ENCODE data around the gene RFX2. TPM values are rescaled to one million over a fixed set of nuclear protein-coding genes. Genes with fewer than 3 reads are reported as not detected.

The RFX2 gene
- total and polyA plus RNA-seq, 9 of the 15 experiments (the other 6 are each of a cell fraction or from before 2014, with no cell fraction given): 3.6 to 18.7 (median 8.7) TPM

DNA sequence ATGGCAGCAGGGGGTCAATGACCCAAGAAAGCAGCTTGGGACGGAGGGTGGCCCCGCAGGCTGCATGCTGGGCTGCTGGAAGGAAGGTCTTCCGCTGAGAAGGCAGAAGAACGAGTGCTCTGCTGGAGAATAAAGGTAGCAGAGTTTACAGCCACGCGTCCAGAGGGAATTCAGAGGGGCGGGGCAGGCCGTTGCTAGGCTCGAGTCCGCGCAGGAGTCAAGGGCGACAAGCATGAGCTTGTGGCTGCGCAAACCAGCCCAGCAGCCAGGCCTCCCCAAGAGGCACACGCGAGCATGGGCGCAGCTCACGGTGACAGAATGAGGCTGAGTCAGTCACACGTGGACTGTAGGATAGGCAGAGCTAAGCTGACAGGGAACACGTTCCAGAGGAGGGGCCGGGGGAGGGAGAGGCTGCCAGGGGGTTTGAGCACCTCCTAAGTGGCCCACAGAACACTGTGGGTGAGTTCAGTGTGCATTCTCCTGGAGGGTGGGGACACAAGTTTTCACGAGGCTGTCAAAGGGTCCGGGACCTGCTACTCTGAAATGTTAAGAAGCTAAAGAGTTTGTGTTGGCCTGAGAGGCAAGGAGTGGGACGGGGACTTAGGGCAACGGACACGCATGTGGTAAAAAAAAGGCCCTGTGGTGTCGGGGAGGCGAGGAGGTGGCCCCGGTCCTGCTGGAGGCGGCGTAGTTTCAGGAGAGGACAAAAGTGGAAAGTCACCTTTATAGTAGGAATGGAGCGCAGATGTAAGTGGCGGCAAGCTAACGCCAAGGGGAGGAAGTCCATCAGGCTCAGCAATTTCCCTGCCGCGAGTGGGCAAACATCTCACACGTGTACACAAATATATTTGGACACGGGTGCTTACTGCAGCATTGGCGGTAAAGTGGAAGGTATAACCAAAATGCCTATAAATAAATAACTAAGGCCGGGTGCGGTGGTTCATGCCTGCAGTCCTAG, 17.7 kb downstream of the RFX2 start (continued):
- peak; percentile 65 for TF ChIP-seq MEIS2 (IDR thresholded peaks at IDR 0.05; ENCODE audit: partially characterized antibody)
- TF ChIP-seq, protein P1, sequence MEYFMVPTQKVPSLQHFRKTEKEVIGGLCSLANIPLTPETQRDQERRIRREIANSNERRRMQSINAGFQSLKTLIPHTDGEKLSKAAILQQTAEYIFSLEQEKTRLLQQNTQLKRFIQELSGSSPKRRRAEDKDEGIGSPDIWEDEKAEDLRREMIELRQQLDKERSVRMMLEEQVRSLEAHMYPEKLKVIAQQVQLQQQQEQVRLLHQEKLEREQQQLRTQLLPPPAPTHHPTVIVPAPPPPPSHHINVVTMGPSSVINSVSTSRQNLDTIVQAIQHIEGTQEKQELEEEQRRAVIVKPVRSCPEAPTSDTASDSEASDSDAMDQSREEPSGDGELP (CRISPR knock-in tag; IDR thresholded peaks at IDR 0.05; ENCODE audit: borderline replicate concordance): peak; percentile 79; the same call in 1 of the 2 replicates
- TF ChIP-seq, protein P2, sequence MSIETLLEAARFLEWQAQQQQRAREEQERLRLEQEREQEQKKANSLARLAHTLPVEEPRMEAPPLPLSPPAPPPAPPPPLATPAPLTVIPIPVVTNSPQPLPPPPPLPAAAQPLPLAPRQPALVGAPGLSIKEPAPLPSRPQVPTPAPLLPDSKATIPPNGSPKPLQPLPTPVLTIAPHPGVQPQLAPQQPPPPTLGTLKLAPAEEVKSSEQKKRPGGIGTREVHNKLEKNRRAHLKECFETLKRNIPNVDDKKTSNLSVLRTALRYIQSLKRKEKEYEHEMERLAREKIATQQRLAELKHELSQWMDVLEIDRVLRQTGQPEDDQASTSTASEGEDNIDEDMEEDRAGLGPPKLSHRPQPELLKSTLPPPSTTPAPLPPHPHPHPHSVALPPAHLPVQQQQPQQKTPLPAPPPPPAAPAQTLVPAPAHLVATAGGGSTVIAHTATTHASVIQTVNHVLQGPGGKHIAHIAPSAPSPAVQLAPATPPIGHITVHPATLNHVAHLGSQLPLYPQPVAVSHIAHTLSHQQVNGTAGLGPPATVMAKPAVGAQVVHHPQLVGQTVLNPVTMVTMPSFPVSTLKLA (conservative IDR thresholded peaks at IDR 0.05): peak; percentile 96 to 98
- TF ChIP-seq CTBP1 (IDR thresholded peaks at IDR 0.05; ENCODE audit: borderline replicate concordance): peak; percentile 57; the same call in 1 of the 2 replicates
- TF ChIP-seq, protein P3, sequence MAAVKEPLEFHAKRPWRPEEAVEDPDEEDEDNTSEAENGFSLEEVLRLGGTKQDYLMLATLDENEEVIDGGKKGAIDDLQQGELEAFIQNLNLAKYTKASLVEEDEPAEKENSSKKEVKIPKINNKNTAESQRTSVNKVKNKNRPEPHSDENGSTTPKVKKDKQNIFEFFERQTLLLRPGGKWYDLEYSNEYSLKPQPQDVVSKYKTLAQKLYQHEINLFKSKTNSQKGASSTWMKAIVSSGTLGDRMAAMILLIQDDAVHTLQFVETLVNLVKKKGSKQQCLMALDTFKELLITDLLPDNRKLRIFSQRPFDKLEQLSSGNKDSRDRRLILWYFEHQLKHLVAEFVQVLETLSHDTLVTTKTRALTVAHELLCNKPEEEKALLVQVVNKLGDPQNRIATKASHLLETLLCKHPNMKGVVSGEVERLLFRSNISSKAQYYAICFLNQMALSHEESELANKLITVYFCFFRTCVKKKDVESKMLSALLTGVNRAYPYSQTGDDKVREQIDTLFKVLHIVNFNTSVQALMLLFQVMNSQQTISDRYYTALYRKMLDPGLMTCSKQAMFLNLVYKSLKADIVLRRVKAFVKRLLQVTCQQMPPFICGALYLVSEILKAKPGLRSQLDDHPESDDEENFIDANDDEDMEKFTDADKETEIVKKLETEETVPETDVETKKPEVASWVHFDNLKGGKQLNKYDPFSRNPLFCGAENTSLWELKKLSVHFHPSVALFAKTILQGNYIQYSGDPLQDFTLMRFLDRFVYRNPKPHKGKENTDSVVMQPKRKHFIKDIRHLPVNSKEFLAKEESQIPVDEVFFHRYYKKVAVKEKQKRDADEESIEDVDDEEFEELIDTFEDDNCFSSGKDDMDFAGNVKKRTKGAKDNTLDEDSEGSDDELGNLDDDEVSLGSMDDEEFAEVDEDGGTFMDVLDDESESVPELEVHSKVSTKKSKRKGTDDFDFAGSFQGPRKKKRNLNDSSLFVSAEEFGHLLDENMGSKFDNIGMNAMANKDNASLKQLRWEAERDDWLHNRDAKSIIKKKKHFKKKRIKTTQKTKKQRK (IDR thresholded peaks at IDR 0.05; ENCODE audit: borderline replicate concordance, low read depth, low read length): no peak
- TF ChIP-seq TEAD2 (tag; IDR thresholded peaks at IDR 0.05): peak; percentile 25; the same call in 1 of the 2 replicates
- TF ChIP-seq ZBTB7A (IDR thresholded peaks at IDR 0.05; ENCODE audit: borderline replicate concordance, control insufficient read depth, low read depth, low read length): peak; percentile 58; the same call in 1 of the 2 replicates
- TF ChIP-seq ARID2 (IDR thresholded peaks at IDR 0.05): no peak
- TF ChIP-seq, protein P4, sequence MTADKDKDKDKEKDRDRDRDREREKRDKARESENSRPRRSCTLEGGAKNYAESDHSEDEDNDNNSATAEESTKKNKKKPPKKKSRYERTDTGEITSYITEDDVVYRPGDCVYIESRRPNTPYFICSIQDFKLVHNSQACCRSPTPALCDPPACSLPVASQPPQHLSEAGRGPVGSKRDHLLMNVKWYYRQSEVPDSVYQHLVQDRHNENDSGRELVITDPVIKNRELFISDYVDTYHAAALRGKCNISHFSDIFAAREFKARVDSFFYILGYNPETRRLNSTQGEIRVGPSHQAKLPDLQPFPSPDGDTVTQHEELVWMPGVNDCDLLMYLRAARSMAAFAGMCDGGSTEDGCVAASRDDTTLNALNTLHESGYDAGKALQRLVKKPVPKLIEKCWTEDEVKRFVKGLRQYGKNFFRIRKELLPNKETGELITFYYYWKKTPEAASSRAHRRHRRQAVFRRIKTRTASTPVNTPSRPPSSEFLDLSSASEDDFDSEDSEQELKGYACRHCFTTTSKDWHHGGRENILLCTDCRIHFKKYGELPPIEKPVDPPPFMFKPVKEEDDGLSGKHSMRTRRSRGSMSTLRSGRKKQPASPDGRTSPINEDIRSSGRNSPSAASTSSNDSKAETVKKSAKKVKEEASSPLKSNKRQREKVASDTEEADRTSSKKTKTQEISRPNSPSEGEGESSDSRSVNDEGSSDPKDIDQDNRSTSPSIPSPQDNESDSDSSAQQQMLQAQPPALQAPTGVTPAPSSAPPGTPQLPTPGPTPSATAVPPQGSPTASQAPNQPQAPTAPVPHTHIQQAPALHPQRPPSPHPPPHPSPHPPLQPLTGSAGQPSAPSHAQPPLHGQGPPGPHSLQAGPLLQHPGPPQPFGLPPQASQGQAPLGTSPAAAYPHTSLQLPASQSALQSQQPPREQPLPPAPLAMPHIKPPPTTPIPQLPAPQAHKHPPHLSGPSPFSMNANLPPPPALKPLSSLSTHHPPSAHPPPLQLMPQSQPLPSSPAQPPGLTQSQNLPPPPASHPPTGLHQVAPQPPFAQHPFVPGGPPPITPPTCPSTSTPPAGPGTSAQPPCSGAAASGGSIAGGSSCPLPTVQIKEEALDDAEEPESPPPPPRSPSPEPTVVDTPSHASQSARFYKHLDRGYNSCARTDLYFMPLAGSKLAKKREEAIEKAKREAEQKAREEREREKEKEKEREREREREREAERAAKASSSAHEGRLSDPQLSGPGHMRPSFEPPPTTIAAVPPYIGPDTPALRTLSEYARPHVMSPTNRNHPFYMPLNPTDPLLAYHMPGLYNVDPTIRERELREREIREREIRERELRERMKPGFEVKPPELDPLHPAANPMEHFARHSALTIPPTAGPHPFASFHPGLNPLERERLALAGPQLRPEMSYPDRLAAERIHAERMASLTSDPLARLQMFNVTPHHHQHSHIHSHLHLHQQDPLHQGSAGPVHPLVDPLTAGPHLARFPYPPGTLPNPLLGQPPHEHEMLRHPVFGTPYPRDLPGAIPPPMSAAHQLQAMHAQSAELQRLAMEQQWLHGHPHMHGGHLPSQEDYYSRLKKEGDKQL (CRISPR knock-in tag; IDR thresholded peaks at IDR 0.05; ENCODE audit: borderline replicate concordance): 0 out of 2 replicates have a peak, but pooled peaks have one; percentile 27
- TF ChIP-seq POLR2A (conservative IDR thresholded peaks at IDR 0.05): peak; percentile 50; the same call in 1 of the 2 replicates
- TF ChIP-seq MAZ (CRISPR knock-in tag; conservative IDR thresholded peaks at IDR 0.05 in 1 of 2, IDR thresholded peaks at IDR 0.05 in 1 of 2): peak; percentile 70
- peak; percentile 74; the same call in 1 of the 2 replicates for TF ChIP-seq KLF13 (tag; IDR thresholded peaks at IDR 0.05; ENCODE audit: borderline replicate concordance, low read depth)
